ENCODE data around the gene SLC39A5. TPM values are rescaled to one million over a fixed set of nuclear protein-coding genes. Genes with fewer than 3 reads are reported as not detected.
A peak's percentile ranks its signal among the peaks of the same experiment; 100 is the strongest.

Gene SLC39A5
- polyA plus RNA-seq, 1 of the 3 experiments (the other 2 are of a cell fraction) = 0.12 TPM

DNA sequence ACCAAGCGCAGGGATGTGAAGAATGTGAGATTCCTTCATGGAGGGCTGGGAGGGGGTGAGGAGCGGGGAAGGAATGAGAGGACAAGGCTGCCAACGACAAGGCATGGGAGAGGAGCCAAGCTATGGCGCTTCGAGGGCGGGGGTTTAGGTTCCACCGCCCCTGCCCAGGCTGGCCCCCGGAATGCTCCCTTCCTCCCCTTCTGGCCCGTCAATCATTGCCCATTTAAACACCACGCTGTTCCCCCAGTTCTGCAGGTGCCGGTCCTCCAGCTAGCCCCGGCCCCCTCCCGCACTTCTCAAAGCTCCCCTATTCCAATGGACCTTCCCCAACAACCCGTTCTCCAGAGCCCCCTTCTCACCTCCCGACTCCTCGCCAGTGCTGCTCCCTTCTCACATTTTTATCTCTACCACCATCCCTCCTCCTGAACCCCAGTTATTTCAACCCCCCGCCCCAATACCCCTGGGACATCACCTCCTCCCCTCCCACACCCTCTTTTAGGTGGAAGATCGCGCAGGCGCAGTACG, 8.6 kb upstream of the SLC39A5 start:
- peaks cover 24% of the 10 kb centered on the region for H3F3A ChIP-seq (replicated peaks; ENCODE audit: insufficient read depth)
- under 1% methylated on average over 16 of the region's 21 CpGs for WGBS (ENCODE audit: low lambda C conversion rate)
- DNase-seq = peak; percentile 72

More for the DNA sequence above, 8.6 kb upstream of the SLC39A5 start:
- ChIA-PET CTCF (interaction anchor here (0.7 to 4.1 kb wide), 15 partner anchors 10 to 243 kb away, joined by 3 to 47 read pairs (median 7); partner anchors contain the start of genes ANKRD52, COQ10A, ESYT1 and MYL6B), POLR2A (interaction anchor here (0.7 to 3.0 kb wide), 15 partner anchors 10 to 1531 kb away, joined by 3 to 23 read pairs (median 5); partner anchors contain the start of genes ANKRD52, CDK4, CNPY2 and COQ10A)
- no peaks in the 10 kb centered on the region for H3K27me3 ChIP-seq (ENCODE audit: insufficient read depth)
- H4K20me1 ChIP-seq (ENCODE audit: insufficient read depth) = no peaks in the 10 kb centered on the region
- H2AFZ ChIP-seq (ENCODE audit: low read depth) = peak overlapping the region; percentile 24; the same call in 1 of the 2 replicates
- peak overlapping the region; percentile 93 to 98 for H3K27ac ChIP-seq (ENCODE audit: low read depth in 2 of 2, low read length in 1 of 2)
- H3K9me2 ChIP-seq = no peaks in the 10 kb centered on the region
- peaks cover 13 to 22% of the 10 kb centered on the region in 2 experiments; a peak in 2 of 4 replicates for H3K4me1 ChIP-seq (ENCODE audit: control insufficient read depth in 1 of 2, insufficient read depth in 2 of 2, low read depth in 1 of 2, low read length in 1 of 2)
- peak overlapping the region; percentile 96 for H3K9ac ChIP-seq
- H3K36me3 ChIP-seq (replicated peaks in 1 of 2; ENCODE audit: control insufficient read depth in 1 of 2, insufficient read depth in 2 of 2, low read length in 1 of 2) = peaks cover under 1 to 3% of the 10 kb centered on the region in 2 experiments
- no peaks in the 10 kb centered on the region for H3K9me3 ChIP-seq
- TF ChIP-seq FOXM1 (IDR thresholded peaks at IDR 0.05; ENCODE audit: low read depth) (no peak), TEAD4 (IDR thresholded peaks at IDR 0.05; ENCODE audit: borderline replicate concordance, insufficient read depth) (0 out of 2 replicates have a peak, but pooled peaks have one; percentile 40), RXRA (IDR thresholded peaks at IDR 0.05; ENCODE audit: borderline replicate concordance, low read depth) (no peak), SIN3A (IDR thresholded peaks at IDR 0.05; ENCODE audit: borderline replicate concordance, low read depth, low read length) (no peak), NFIC (IDR thresholded peaks at IDR 0.05; ENCODE audit: borderline replicate concordance) (peak; percentile 51), YY1 (IDR thresholded peaks at IDR 0.05; ENCODE audit: low read depth) (0 out of 2 replicates have a peak, but pooled peaks have one; percentile 39), ELF1 (IDR thresholded peaks at IDR 0.05) (no peak), NRF1 (IDR thresholded peaks at IDR 0.05; ENCODE audit: low read depth, low read length) (no peak), TAF1 (IDR thresholded peaks at IDR 0.05; ENCODE audit: borderline replicate concordance, low read depth, low read length) (peak; percentile 38; the same call in 1 of the 2 replicates)
- TF ChIP-seq, protein P1, sequence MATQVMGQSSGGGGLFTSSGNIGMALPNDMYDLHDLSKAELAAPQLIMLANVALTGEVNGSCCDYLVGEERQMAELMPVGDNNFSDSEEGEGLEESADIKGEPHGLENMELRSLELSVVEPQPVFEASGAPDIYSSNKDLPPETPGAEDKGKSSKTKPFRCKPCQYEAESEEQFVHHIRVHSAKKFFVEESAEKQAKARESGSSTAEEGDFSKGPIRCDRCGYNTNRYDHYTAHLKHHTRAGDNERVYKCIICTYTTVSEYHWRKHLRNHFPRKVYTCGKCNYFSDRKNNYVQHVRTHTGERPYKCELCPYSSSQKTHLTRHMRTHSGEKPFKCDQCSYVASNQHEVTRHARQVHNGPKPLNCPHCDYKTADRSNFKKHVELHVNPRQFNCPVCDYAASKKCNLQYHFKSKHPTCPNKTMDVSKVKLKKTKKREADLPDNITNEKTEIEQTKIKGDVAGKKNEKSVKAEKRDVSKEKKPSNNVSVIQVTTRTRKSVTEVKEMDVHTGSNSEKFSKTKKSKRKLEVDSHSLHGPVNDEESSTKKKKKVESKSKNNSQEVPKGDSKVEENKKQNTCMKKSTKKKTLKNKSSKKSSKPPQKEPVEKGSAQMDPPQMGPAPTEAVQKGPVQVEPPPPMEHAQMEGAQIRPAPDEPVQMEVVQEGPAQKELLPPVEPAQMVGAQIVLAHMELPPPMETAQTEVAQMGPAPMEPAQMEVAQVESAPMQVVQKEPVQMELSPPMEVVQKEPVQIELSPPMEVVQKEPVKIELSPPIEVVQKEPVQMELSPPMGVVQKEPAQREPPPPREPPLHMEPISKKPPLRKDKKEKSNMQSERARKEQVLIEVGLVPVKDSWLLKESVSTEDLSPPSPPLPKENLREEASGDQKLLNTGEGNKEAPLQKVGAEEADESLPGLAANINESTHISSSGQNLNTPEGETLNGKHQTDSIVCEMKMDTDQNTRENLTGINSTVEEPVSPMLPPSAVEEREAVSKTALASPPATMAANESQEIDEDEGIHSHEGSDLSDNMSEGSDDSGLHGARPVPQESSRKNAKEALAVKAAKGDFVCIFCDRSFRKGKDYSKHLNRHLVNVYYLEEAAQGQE (IDR thresholded peaks at IDR 0.05; ENCODE audit: low read depth, low read length) = 0 out of 2 replicates have a peak, but pooled peaks have one; percentile 47
- TF ChIP-seq, protein P2, sequence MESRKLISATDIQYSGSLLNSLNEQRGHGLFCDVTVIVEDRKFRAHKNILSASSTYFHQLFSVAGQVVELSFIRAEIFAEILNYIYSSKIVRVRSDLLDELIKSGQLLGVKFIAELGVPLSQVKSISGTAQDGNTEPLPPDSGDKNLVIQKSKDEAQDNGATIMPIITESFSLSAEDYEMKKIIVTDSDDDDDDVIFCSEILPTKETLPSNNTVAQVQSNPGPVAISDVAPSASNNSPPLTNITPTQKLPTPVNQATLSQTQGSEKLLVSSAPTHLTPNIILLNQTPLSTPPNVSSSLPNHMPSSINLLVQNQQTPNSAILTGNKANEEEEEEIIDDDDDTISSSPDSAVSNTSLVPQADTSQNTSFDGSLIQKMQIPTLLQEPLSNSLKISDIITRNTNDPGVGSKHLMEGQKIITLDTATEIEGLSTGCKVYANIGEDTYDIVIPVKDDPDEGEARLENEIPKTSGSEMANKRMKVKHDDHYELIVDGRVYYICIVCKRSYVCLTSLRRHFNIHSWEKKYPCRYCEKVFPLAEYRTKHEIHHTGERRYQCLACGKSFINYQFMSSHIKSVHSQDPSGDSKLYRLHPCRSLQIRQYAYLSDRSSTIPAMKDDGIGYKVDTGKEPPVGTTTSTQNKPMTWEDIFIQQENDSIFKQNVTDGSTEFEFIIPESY (IDR thresholded peaks at IDR 0.05; ENCODE audit: borderline replicate concordance, low read depth) = no peak
- TF ChIP-seq, protein P3, sequence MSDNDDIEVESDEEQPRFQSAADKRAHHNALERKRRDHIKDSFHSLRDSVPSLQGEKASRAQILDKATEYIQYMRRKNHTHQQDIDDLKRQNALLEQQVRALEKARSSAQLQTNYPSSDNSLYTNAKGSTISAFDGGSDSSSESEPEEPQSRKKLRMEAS (IDR thresholded peaks at IDR 0.05; ENCODE audit: low read depth) = 0 out of 2 replicates have a peak, but pooled peaks have one; percentile 43
- TF ChIP-seq, protein P4, sequence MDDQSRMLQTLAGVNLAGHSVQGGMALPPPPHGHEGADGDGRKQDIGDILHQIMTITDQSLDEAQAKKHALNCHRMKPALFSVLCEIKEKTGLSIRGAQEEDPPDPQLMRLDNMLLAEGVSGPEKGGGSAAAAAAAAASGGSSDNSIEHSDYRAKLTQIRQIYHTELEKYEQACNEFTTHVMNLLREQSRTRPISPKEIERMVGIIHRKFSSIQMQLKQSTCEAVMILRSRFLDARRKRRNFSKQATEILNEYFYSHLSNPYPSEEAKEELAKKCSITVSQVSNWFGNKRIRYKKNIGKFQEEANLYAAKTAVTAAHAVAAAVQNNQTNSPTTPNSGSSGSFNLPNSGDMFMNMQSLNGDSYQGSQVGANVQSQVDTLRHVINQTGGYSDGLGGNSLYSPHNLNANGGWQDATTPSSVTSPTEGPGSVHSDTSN (IDR thresholded peaks at IDR 0.05) = peak; percentile 76
- peak overlapping the region; percentile 71 to 85 for H3K4me3 ChIP-seq (ENCODE audit: low read depth in 2 of 2, low read length in 1 of 2)
- H3K79me2 ChIP-seq (ENCODE audit: insufficient read depth) = peaks cover 47% of the 10 kb centered on the region
- peak overlapping the region; percentile 80 for H3K4me2 ChIP-seq
